H1 (cell line): Measurements from ENCODE around the gene AKAP8. TPM values are rescaled to one million over a fixed set of nuclear protein-coding genes. Genes with fewer than 3 reads are reported as not detected.

ENCODE experiments used
- CTBP2 ChIP-seq: IDR thresholded peaks from 2 replicates; pipeline ENCODE4 v1.7.0; 2011; ENCODE audit warnings: borderline replicate concordance, mild to moderate bottlenecking, moderate library complexity, mixed read lengths, low read length; ENCODE audit not compliant: insufficient read depth, insufficient read length
- E2F6 ChIP-seq: IDR thresholded peaks from 2 replicates; pipeline ENCODE4 v1.6.1; 2012; ENCODE audit warnings: inconsistent platforms
- EP300 ChIP-seq, 2 experiments: IDR thresholded peaks; 1 replicate in 1 of 2; 2 replicates in 1 of 2; pipeline ENCODE4 v1.6.1; 2011 to 2012; ENCODE audit warnings: low read depth in 2 of 2, low read length in 2 of 2, mild to moderate bottlenecking in 2 of 2, borderline replicate concordance in 1 of 2, inconsistent platforms in 1 of 2, moderate library complexity in 1 of 2
- MAFK ChIP-seq: IDR thresholded peaks from 2 replicates; pipeline ENCODE4 v1.6.1; 2012; ENCODE audit warnings: low read depth, mild to moderate bottlenecking, improper control_type of control experiment, low read length
- SIX5 ChIP-seq: IDR thresholded peaks from 2 replicates; pipeline ENCODE4 v1.6.1; 2011; ENCODE audit warnings: mild to moderate bottlenecking, low read depth, low read length
- SP2 ChIP-seq: IDR thresholded peaks from 2 replicates; pipeline ENCODE4 v1.6.1; 2012; ENCODE audit warnings: mild to moderate bottlenecking, low read length, inconsistent platforms
- polyA plus RNA-seq, 7 experiments: library from polyadenylated mRNA; depleted of rRNA in 3 of 7; stranded (reverse) in 5 of 7; unstranded in 2 of 7; fragments of >200 nt in 5 of 7; fragments of 200-250 nt in 2 of 7; gene quantifications; 1 replicate in 5 of 7; 2 replicates in 1 of 7; 4 replicates in 1 of 7; pipeline versions ENCODE4 v1.2.1 to v1.2.3, GENCODE V29; 2011 to 2013; ENCODE audit warnings: missing spikeins in 2 of 7, mixed read lengths in 2 of 7
- small RNA-seq: library from polyadenylated mRNA; stranded (forward); fragments of <200 nt; extraction: miRNeasy Mini kit (QIAGEN cat#:217004); gene quantifications from one replicate; pipeline ENCODE3, GENCODE V24; 2013; ENCODE audit not compliant: insufficient read depth
- total RNA-seq: library from RNA; stranded (reverse); fragmentation: NEBNext Ultra II Directional; extraction: Animal tissue kit (Norgen Biotek cat#: 25700); gene quantifications from 2 replicates; pipeline ENCODE4 v1.2.1, GENCODE V29; 2021
- TF ChIP-seq, protein P1 (sequence below): IDR thresholded peaks from 2 replicates; pipeline ENCODE4 v1.6.1; 2012; ENCODE audit warnings: low read length, inconsistent platforms

Gene AKAP8
- total and polyA plus RNA-seq, 2 of the 8 experiments (the other 6 are each of a cell fraction or from before 2014, with no cell fraction given) = 17.0 to 41.0 TPM

DNA sequence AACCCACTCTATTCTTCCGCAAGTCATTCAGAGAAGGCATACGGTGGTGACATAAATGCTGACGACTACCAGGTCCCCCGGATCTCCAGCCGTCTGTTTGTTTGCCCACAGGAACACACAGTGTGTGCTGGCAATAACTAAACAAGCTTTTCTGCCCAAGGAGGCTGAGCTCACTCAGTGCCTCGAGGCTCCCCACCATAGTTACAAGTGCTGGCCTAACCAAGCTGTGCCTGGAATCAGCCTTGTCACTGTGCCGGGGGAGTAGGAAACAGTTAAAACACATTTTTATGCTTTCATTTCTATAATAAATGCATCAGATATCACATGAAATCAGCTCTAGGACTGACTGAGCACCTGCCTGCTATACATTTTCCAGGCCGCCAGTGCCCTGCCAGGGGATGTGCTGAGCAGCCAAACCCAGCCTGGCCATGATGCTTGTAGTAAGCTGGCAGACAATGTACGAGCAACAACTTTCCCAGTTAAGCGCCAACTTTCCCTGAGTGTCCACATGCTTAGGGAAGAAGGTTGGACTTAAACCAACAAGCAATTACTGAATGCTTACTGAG, 75.4 kb downstream of the AKAP8 start (continued):
- TF ChIP-seq CTBP2 (no peak), E2F6 (no peak), SIX5 (no peak), MAFK (no peak), SP2 (no peak), EP300 (IDR thresholded peaks at IDR 0.05; ENCODE audit: borderline replicate concordance in 1 of 2, low read depth in 2 of 2, low read length in 2 of 2) (no peak)
- TF ChIP-seq, protein P1, sequence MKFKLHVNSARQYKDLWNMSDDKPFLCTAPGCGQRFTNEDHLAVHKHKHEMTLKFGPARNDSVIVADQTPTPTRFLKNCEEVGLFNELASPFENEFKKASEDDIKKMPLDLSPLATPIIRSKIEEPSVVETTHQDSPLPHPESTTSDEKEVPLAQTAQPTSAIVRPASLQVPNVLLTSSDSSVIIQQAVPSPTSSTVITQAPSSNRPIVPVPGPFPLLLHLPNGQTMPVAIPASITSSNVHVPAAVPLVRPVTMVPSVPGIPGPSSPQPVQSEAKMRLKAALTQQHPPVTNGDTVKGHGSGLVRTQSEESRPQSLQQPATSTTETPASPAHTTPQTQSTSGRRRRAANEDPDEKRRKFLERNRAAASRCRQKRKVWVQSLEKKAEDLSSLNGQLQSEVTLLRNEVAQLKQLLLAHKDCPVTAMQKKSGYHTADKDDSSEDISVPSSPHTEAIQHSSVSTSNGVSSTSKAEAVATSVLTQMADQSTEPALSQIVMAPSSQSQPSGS = no peak
- TF ChIP-seq, all 59 proteins: peak for 0

Small RNA genes lying within 50 kb of the gene (small RNA-seq; reads per million reads assigned to genes)
- gene AC005776.1 = not detected

Other genes with a start within 250 kb of the AKAP8 start
- 107 and 111 TPM in 2 replicates for gene NOTCH3, start 178.8 kb downstream of the AKAP8 start, total RNA-seq
- 37.5 and 65.9 TPM in 2 replicates for gene NOTCH3, start 178.8 kb downstream of the AKAP8 start, polyA plus RNA-seq (2011; rRNA removed)
- gene EPHX3, start 147.3 kb downstream of the AKAP8 start, total RNA-seq = 30.2 and 30.9 TPM in 2 replicates
- gene EPHX3, start 147.3 kb downstream of the AKAP8 start, polyA plus RNA-seq (2011; rRNA removed) = 47.6 and 67.5 TPM in 2 replicates
- 144 and 146 TPM in 2 replicates for gene BRD4, start 47.2 kb downstream of the AKAP8 start, total RNA-seq
- gene BRD4, start 47.2 kb downstream of the AKAP8 start, polyA plus RNA-seq (2011; rRNA removed) = 14.1 and 17.6 TPM in 2 replicates
- gene AKAP8L, start 39.2 kb upstream of the AKAP8 start, total RNA-seq = 127 and 138 TPM in 2 replicates
- gene AKAP8L, start 39.2 kb upstream of the AKAP8 start, polyA plus RNA-seq (2011; rRNA removed) = 75.1 and 149 TPM in 2 replicates
- 33.2 and 34.4 TPM in 2 replicates for gene WIZ, start 70.2 kb upstream of the AKAP8 start, total RNA-seq
- gene WIZ, start 70.2 kb upstream of the AKAP8 start, polyA plus RNA-seq (2011; rRNA removed) = 12.5 and 22.7 TPM in 2 replicates
- gene RASAL3, start 84.8 kb upstream of the AKAP8 start, total RNA-seq = 0.19 TPM in 2 replicates
- 0.63 and 2.4 TPM in 2 replicates for gene RASAL3, start 84.8 kb upstream of the AKAP8 start, polyA plus RNA-seq (2011; rRNA removed)
- not detected in 2 replicates for gene PGLYRP2, start 99.7 kb upstream of the AKAP8 start, total RNA-seq
- not detected in 2 replicates for gene PGLYRP2, start 99.7 kb upstream of the AKAP8 start, polyA plus RNA-seq (2011; rRNA removed)
- not detected in 2 replicates for gene CYP4F22, start 128.7 kb upstream of the AKAP8 start, total RNA-seq
- not detected in 2 replicates for gene CYP4F22, start 128.7 kb upstream of the AKAP8 start, polyA plus RNA-seq (2011; rRNA removed)
- gene CYP4F8, start 235.4 kb upstream of the AKAP8 start, total RNA-seq = not detected in 2 replicates
- not detected in 2 replicates for gene CYP4F8, start 235.4 kb upstream of the AKAP8 start, polyA plus RNA-seq (2011; rRNA removed)